Fibroblast of lung (primary cell): Measurements from ENCODE around the gene ZNF275.

Source experiments
- CTCF ChIP-seq, 2 donors: IDR thresholded peaks in 1 of 2; conservative IDR thresholded peaks in 1 of 2; 1 replicate in 1 of 2; 2 replicates in 1 of 2; pipeline ENCODE4 v1.5.1; 2011 to 2012; ENCODE audit warnings: low read length in 2 of 2, control low read depth in 1 of 2, inconsistent platforms in 1 of 2, low read depth in 1 of 2, mild to moderate bottlenecking in 1 of 2
- EZH2 ChIP-seq: IDR thresholded peaks from 2 replicates; pipeline ENCODE4 v1.5.1; 2012; ENCODE audit warnings: low read length, control low read depth, mild to moderate bottlenecking; ENCODE audit errors: missing control alignments

GRCh38 chrX:153366878-153367538 lies 33.1 kb downstream of the ZNF275 start:
- no peak for TF ChIP-seq CTCF (conservative IDR thresholded peaks at IDR 0.05 in 1 of 2, IDR thresholded peaks at IDR 0.05 in 1 of 2; ENCODE audit: low read depth in 1 of 2, low read length in 2 of 2)
- no peak for TF ChIP-seq EZH2
